Thyroid gland (tissue), 4 donors: ENCODE results near the gene NOTCH4. TPM values are rescaled to one million over a fixed set of nuclear protein-coding genes. Genes with fewer than 3 reads are reported as not detected.

ENCODE experiments used
- DNase-seq, 2 donors: peaks; one replicate each; pipeline ENCODE4 v3.0.0-alpha.2; 2019
- H3K27ac ChIP-seq, 3 donors: fragments of 200-600 bp; sonication (generic); 1 replicate in 2 of 3; 2 replicates in 1 of 3; pipeline ENCODE4 v1.5.1; 2016 to 2019; ENCODE audit warnings: mild to moderate bottlenecking in 1 of 3, moderate library complexity in 1 of 3
- H3K27me3 ChIP-seq: fragments of 200-600 bp; sonication (generic); one replicate; pipeline ENCODE4 v1.5.1; 2019
- H3K36me3 ChIP-seq, 2 donors: fragments of 200-600 bp; sonication (generic); one replicate each; pipeline ENCODE4 v1.5.1; 2016 to 2019
- H3K4me1 ChIP-seq, 2 donors: fragments of 200-600 bp; sonication (generic); one replicate each; pipeline ENCODE4 v1.5.1; 2017 to 2019
- H3K4me3 ChIP-seq, 3 donors: fragments of 200-600 bp; sonication (generic); replicated peaks in 1 of 3; 1 replicate in 2 of 3; 2 replicates in 1 of 3; pipeline ENCODE4 v1.5.1; 2016; ENCODE audit warnings: mild to moderate bottlenecking in 1 of 3
- H3K9me3 ChIP-seq: fragments of 200-600 bp; sonication (generic); one replicate; pipeline ENCODE4 v1.5.1; 2017
- CTCF ChIP-seq, 6 experiments: fragments of 200-600 bp in 3 of 6; fragments of 450-650 bp in 3 of 6; sonication (generic) in 3 of 6; IDR thresholded peaks; one replicate each; pipeline ENCODE4 v1.5.1; 2016 to 2019; ENCODE audit warnings: antibody characterized with exemption in 6 of 6, mild to moderate bottlenecking in 2 of 6, inconsistent platforms in 1 of 6, moderate library complexity in 1 of 6
- POLR2A ChIP-seq, 2 donors: fragments of 450-650 bp; IDR thresholded peaks; one replicate each; pipeline ENCODE4 v1.6.1; 2017; ENCODE audit warnings: antibody characterized with exemption in 2 of 2, mild to moderate bottlenecking in 2 of 2, moderate library complexity in 1 of 2
- WGBS, 2 donors: methylation state at CpG; one replicate each; pipeline ENCODE4 v1.1.5; 2017; 5-methylcytosine and 5-hydroxymethylcytosine counted together
- intact Hi-C: fragments of 100-400 bp; cut with DNase I; formaldehyde crosslinking; loops from one replicate; pipeline ENCODE4 v1.15.1; 2023
- total RNA-seq, 4 donors: library from RNA; depleted of rRNA; stranded (reverse); fragments of >200 nt; gene quantifications; one replicate each; pipeline ENCODE4 v1.2.3, GENCODE V29; 2016

The NOTCH4 gene
- total RNA-seq, 4 donors from 2014 or later: 11.0 to 37.9 (median 17.5) TPM

GRCh38 chr6:32192608-32193039 is 31.2 kb downstream of the NOTCH4 start, which contains the start of gene GPSM3:
GPSM3 (minus strand) TSS chr6:32192643; CDS start chr6:32192513, 130 bp downstream.
- DNase-seq: peak in 1 of 2 donors; percentile 26
- TF ChIP-seq POLR2A (IDR thresholded peaks at IDR 0.05): no peak
- no peak for TF ChIP-seq CTCF (IDR thresholded peaks at IDR 0.05)
- 40 to 42% methylated on average over 5 of the region's 5 CpGs for WGBS, 2 donors

GRCh38 chr6:32191696-32192607 is 31.9 kb downstream of the NOTCH4 start:
- H3K27ac ChIP-seq: peak overlapping the region; percentile 51 to 99 (median 53)
- H3K9me3 ChIP-seq: no peaks in the 10 kb centered on the region
- H3K36me3 ChIP-seq: peaks cover 6 to 9% of the 10 kb centered on the region in 2 donors
- no peak overlapping the region for H3K4me3 ChIP-seq
- H3K27me3 ChIP-seq: no peaks in the 10 kb centered on the region
- intact Hi-C loops: no loop called here
- DNase-seq: no peak
- 70 to 81% methylated on average over 14 to 15 of the region's 15 CpGs for WGBS, 2 donors
- H3K4me1 ChIP-seq: peaks cover 21 to 54% of the 10 kb centered on the region in 2 donors
- TF ChIP-seq CTCF (IDR thresholded peaks at IDR 0.05) (no peak), POLR2A (IDR thresholded peaks at IDR 0.05) (no peak)

More at GRCh38 chr6:32192608-32193039, 31.2 kb downstream of the NOTCH4 start, which contains the start of gene GPSM3:
- Histone ChIP-seq H3K4me3 (no peak within 1 kb of the TSS), H3K27me3 (no peaks in the 10 kb centered on the region), H3K4me1 (peaks cover 24 to 54% of the 10 kb centered on the region in 2 donors), H3K27ac (peak within 1 kb of the TSS; percentile 51 to 99 (median 53)), H3K9me3 (no peaks in the 10 kb centered on the region), H3K36me3 (peaks cover 2% of the 10 kb centered on the region in 2 donors)
- intact Hi-C loops: no loop called here

DNA sequence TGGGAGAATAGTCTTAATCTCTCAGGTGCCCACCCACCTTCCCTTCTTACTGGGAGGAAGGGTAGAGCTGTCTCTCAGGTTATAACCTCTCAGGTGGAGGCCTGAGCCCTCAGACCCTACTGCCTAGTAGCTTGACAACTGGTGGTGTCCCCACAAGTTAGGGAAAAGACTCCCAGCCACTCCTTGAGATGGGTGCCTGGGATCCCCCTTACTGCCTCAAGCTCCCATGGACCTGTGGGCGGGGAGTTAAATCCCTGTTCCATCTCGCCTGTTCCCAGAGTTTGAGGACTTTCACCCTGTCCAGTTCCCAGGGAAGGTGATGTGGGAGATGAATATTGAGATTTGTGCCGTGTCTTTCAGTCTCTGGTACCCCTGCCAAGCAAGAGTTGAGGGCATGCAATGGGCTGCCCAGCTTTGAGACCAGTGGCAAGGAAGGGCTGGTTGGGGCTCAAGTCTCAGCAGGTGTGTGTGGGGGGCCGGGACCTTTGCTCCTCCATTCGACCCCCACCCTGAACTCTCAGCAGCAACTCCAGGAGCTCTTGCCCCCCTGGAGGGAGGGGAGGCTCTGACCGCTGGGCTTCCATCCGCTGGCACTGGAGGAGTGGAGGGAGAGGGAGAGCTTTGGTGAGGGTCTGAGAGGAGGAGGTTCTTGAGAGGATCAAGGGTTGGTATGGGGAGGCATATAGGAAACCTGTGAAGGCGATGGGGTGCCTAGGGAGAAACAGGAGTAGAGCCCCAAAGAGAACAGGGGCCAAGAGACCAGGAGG is 32.8 kb downstream of the NOTCH4 start:
- Histone ChIP-seq H3K27me3 (no peaks in the 10 kb centered on the region), H3K9me3 (no peaks in the 10 kb centered on the region), H3K4me3 (no peak overlapping the region), H3K4me1 (peaks cover 26 to 57% of the 10 kb centered on the region in 2 donors), H3K36me3 (peaks cover 6 to 13% of the 10 kb centered on the region in 2 donors), H3K27ac (peak overlapping the region; percentile 97 to 99 (median 98))
- intact Hi-C loops: no loop called here
- WGBS, 2 donors: 84 to 86% methylated on average over 8 of the region's 8 CpGs
- no peak for DNase-seq
- no peak for TF ChIP-seq CTCF (IDR thresholded peaks at IDR 0.05)
- TF ChIP-seq POLR2A (IDR thresholded peaks at IDR 0.05): no peak

GRCh38 chr6:32190054-32190851 is 33.6 kb downstream of the NOTCH4 start, which contains the start of gene PBX2:
PBX2 (minus strand) TSS chr6:32190202; CDS start chr6:32189915, 287 bp downstream.
- WGBS, 2 donors: 2% methylated on average over 17 to 23 of the region's 23 CpGs
- Histone ChIP-seq H3K9me3 (no peaks in the 10 kb centered on the region), H3K27me3 (no peaks in the 10 kb centered on the region), H3K36me3 (peaks cover 6 to 13% of the 10 kb centered on the region in 2 donors), H3K27ac (peak within 1 kb of the TSS; percentile 97 to 99 (median 98)), H3K4me1 (peaks cover 29 to 60% of the 10 kb centered on the region in 2 donors), H3K4me3 (peak within 1 kb of the TSS; percentile 40 to 64 (median 40))
- DNase-seq: peak; percentile 96
- TF ChIP-seq CTCF (IDR thresholded peaks at IDR 0.05) (no peak), POLR2A (IDR thresholded peaks at IDR 0.05) (peak in 1 of 2 donors; percentile 86)
- intact Hi-C loops: no loop called here
